Breast epithelium (tissue), 4 donors: ENCODE measurements around the gene RAD51AP1. TPM values are rescaled to one million over a fixed set of nuclear protein-coding genes. Genes with fewer than 3 reads are reported as not detected.

Source experiments
- DNase-seq, 2 donors: peaks; one replicate each; pipeline ENCODE4 v3.0.0-alpha.2; 2019; ENCODE audit warnings: low spot score in 2 of 2
- H3K27ac ChIP-seq, 2 donors: fragments of 200-600 bp; sonication (generic) in 1 of 2; one replicate each; pipeline ENCODE4 v1.5.1; 2016 to 2019; ENCODE audit warnings: mild to moderate bottlenecking in 1 of 2
- H3K27me3 ChIP-seq, 2 donors: fragments of 200-600 bp; sonication (generic) in 1 of 2; one replicate each; pipeline versions ENCODE4 v1.5.1 to v1.6.0; 2017 to 2019; ENCODE audit warnings: control low read depth in 1 of 2, mild to moderate bottlenecking in 1 of 2
- H3K36me3 ChIP-seq: fragments of 200-600 bp; one replicate; pipeline ENCODE4 v1.5.1; 2019
- H3K4me1 ChIP-seq, 2 donors: fragments of 200-600 bp; sonication (generic); one replicate each; pipeline ENCODE4 v1.5.1; 2016 to 2019; ENCODE audit warnings: control low read depth in 1 of 2
- H3K4me3 ChIP-seq, 3 donors: fragments of 200-600 bp; sonication (generic); 1 replicate in 2 of 3; 2 replicates in 1 of 3; pipeline ENCODE4 v1.5.1; 2016 to 2019; ENCODE audit warnings: mild to moderate bottlenecking in 3 of 3, moderate library complexity in 2 of 3
- H3K9me3 ChIP-seq, 2 donors: fragments of 200-600 bp; sonication (generic) in 1 of 2; one replicate each; pipeline ENCODE4 v1.5.1; 2016 to 2019; ENCODE audit warnings: control low read depth in 1 of 2
- CTCF ChIP-seq, 3 donors: fragments of 450-650 bp; IDR thresholded peaks; one replicate each; pipeline ENCODE4 v1.5.1; 2016 to 2017; ENCODE audit warnings: antibody characterized with exemption in 3 of 3, mild to moderate bottlenecking in 3 of 3, moderate library complexity in 3 of 3
- POLR2A ChIP-seq: fragments of 450-650 bp; IDR thresholded peaks from one replicate; pipeline ENCODE4 v1.6.1; 2016; ENCODE audit warnings: antibody characterized with exemption, mild to moderate bottlenecking, moderate library complexity
- POLR2AphosphoS5 ChIP-seq, 3 donors: sonication (generic); formaldehyde crosslinking; IDR thresholded peaks; one replicate each; pipeline ENCODE4 v1.6.1; 2017; ENCODE audit warnings: antibody characterized with exemption in 3 of 3
- intact Hi-C: fragments of 100-400 bp; cut with DNase I; formaldehyde crosslinking; loops from one replicate; pipeline ENCODE4 v1.15.1; 2023; ENCODE audit warnings: low total_unique reads
- total RNA-seq, 3 donors: library from RNA; depleted of rRNA; stranded (reverse); fragments of >200 nt; gene quantifications; one replicate each; pipeline ENCODE4 v1.1.0, GENCODE V29; 2016

RAD51AP1 gene
- total RNA-seq, 3 donors from 2014 or later: 2.1 to 5.4 (median 2.9) TPM

- intact Hi-C loops: no loop called here
- Histone ChIP-seq H3K4me1 (no peaks in the 10 kb centered on the region), H3K4me3 (no peak overlapping the region)
These were observed 11.7 kb upstream of the RAD51AP1 start for GRCh38 chr12:4526923-4527546.

GRCh38 chr12:4530160-4530559 is 8.5 kb upstream of the RAD51AP1 start:
- TF ChIP-seq POLR2A (no peak), POLR2AphosphoS5 (IDR thresholded peaks at IDR 0.05) (no peak), CTCF (IDR thresholded peaks at IDR 0.05) (no peak)
- Histone ChIP-seq H3K4me1 (no peaks in the 10 kb centered on the region), H3K27ac (no peak overlapping the region), H3K36me3 (no peaks in the 10 kb centered on the region), H3K9me3 (no peaks in the 10 kb centered on the region), H3K27me3 (no peaks in the 10 kb centered on the region), H3K4me3 (no peak overlapping the region)
- intact Hi-C loops: no loop called here
- no peak for DNase-seq

More at GRCh38 chr12:4526923-4527546, 11.7 kb upstream of the RAD51AP1 start:
- peak in 2 of 3 donors; percentile 29 to 32 for TF ChIP-seq CTCF (IDR thresholded peaks at IDR 0.05)
- TF ChIP-seq POLR2AphosphoS5 (IDR thresholded peaks at IDR 0.05): no peak
- DNase-seq: no peak
- Histone ChIP-seq H3K9me3 (no peaks in the 10 kb centered on the region), H3K27me3 (no peaks in the 10 kb centered on the region), H3K27ac (no peak overlapping the region), H3K36me3 (no peaks in the 10 kb centered on the region)

- intact Hi-C loops: no loop called here
- no peaks in the 10 kb centered on the region for H3K9me3 ChIP-seq
- H3K27ac ChIP-seq: no peak overlapping the region
- no peaks in the 10 kb centered on the region for H3K4me1 ChIP-seq
- no peaks in the 10 kb centered on the region for H3K27me3 ChIP-seq
- DNase-seq: no peak
- TF ChIP-seq POLR2A: no peak
- no peak for TF ChIP-seq CTCF (IDR thresholded peaks at IDR 0.05)
- TF ChIP-seq POLR2AphosphoS5 (IDR thresholded peaks at IDR 0.05): no peak
- H3K4me3 ChIP-seq: no peak overlapping the region
- no peaks in the 10 kb centered on the region for H3K36me3 ChIP-seq
These were observed 7.6 kb upstream of the RAD51AP1 start for GRCh38 chr12:4530982-4531586.

DNA sequence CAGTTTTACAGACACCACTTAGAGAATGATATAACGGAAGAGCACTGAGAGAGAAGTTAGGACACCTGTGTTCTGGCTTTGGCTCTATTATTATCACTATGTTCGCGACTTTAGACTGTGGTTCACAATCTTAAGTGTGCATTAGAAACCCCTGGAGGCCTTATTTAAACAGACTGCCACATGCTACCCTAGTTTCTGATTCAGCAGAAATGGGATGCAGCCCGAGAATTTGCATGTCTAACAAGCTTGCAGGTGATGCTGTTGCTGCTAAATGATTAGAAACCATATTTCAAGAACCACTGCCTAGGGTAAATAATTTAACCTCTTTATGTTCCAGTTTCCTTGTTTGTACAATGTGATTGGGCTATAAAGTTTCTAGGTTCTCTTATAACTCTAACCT is 3.6 kb upstream of the RAD51AP1 start:
- TF ChIP-seq POLR2AphosphoS5 (IDR thresholded peaks at IDR 0.05) (no peak), CTCF (IDR thresholded peaks at IDR 0.05) (no peak), POLR2A (no peak)
- no peaks in the 10 kb centered on the region for H3K9me3 ChIP-seq
- H3K4me3 ChIP-seq: no peak overlapping the region
- H3K27me3 ChIP-seq: no peaks in the 10 kb centered on the region
- peaks cover 0 to 4% of the 10 kb centered on the region in 2 donors for H3K4me1 ChIP-seq
- no peak for DNase-seq
- intact Hi-C loops: no loop called here
- no peaks in the 10 kb centered on the region for H3K36me3 ChIP-seq
- H3K27ac ChIP-seq: no peak overlapping the region

- Histone ChIP-seq H3K4me1 (peaks cover 0 to 4% of the 10 kb centered on the region in 2 donors), H3K9me3 (no peaks in the 10 kb centered on the region), H3K27me3 (no peaks in the 10 kb centered on the region), H3K27ac (no peak overlapping the region), H3K36me3 (no peaks in the 10 kb centered on the region), H3K4me3 (no peak overlapping the region)
- TF ChIP-seq POLR2A: no peak
- no peak for TF ChIP-seq CTCF (IDR thresholded peaks at IDR 0.05)
- no peak for TF ChIP-seq POLR2AphosphoS5 (IDR thresholded peaks at IDR 0.05)
- no peak for DNase-seq
- intact Hi-C loops: no loop called here
These were observed 2.8 kb upstream of the RAD51AP1 start for GRCh38 chr12:4535871-4536270.
